CD14-positive monocyte (primary cell): Measurements from ENCODE around the gene MORF4L1. TPM values are rescaled to one million over a fixed set of nuclear protein-coding genes. Genes with fewer than 3 reads are reported as not detected.

Source experiments
- DNase-seq, 3 donors: peaks; one replicate each; pipeline ENCODE4 v3.0.0-alpha.2; 2011 to 2022
- H2AFZ ChIP-seq: 2 replicates; pipeline ENCODE4 v1.6.0; 2012; ENCODE audit warnings: mild to moderate bottlenecking, low read depth, low read length, inconsistent platforms; ENCODE audit not compliant: insufficient read depth, poor library complexity, severe bottlenecking
- H3K27ac ChIP-seq, 2 donors: 1 replicate in 1 of 2; 2 replicates in 1 of 2; pipeline ENCODE4 v1.5.1; 2012 to 2013; ENCODE audit warnings: low read length in 2 of 2, control low read depth in 1 of 2, inconsistent platforms in 1 of 2, low read depth in 1 of 2, mild to moderate bottlenecking in 1 of 2
- H3K27me3 ChIP-seq, 2 donors: one replicate each; pipeline versions ENCODE4 v1.6.0 to v1.6.1; 2011 to 2013; ENCODE audit warnings: low read length in 2 of 2; ENCODE audit not compliant: control insufficient read depth in 2 of 2, insufficient read depth in 2 of 2
- H3K36me3 ChIP-seq, 2 donors: replicated peaks in 1 of 2; 1 replicate in 1 of 2; 2 replicates in 1 of 2; pipeline versions ENCODE4 v1.5.1 to v1.6.1; 2012 to 2013; ENCODE audit warnings: low read length in 2 of 2, control low read depth in 1 of 2, inconsistent platforms in 1 of 2, mild to moderate bottlenecking in 1 of 2; ENCODE audit not compliant: insufficient read depth in 2 of 2, control insufficient read depth in 1 of 2
- H3K4me1 ChIP-seq, 2 donors: 1 replicate in 1 of 2; 2 replicates in 1 of 2; pipeline versions ENCODE4 v1.5.1 to v1.6.1; 2012 to 2013; ENCODE audit warnings: low read length in 2 of 2, control low read depth in 1 of 2, inconsistent platforms in 1 of 2, mild to moderate bottlenecking in 1 of 2, moderate library complexity in 1 of 2; ENCODE audit not compliant: insufficient read depth in 2 of 2, control insufficient read depth in 1 of 2
- H3K4me2 ChIP-seq: replicated peaks from 2 replicates; pipeline ENCODE3; 2012; ENCODE audit warnings: low read length, moderate library complexity, mild to moderate bottlenecking; ENCODE audit not compliant: poor library complexity, severe bottlenecking; ENCODE audit errors: extremely low read depth
- H3K4me3 ChIP-seq, 3 experiments: fragments of 200-600 bp in 1 of 3; sonication (generic) in 1 of 3; replicated peaks in 1 of 3; 1 replicate in 2 of 3; 2 replicates in 1 of 3; pipeline ENCODE4 v1.5.1; 2011 to 2013; ENCODE audit warnings: low read length in 3 of 3, mild to moderate bottlenecking in 3 of 3, control low read depth in 2 of 3, low read depth in 2 of 3, inconsistent platforms in 1 of 3, moderate library complexity in 1 of 3
- H3K79me2 ChIP-seq: 2 replicates; pipeline ENCODE4 v1.6.0; 2012; ENCODE audit warnings: mild to moderate bottlenecking, control low read depth, inconsistent platforms, low read length, moderate library complexity; ENCODE audit not compliant: insufficient read depth
- H3K9ac ChIP-seq: 2 replicates; pipeline ENCODE4 v1.6.0; 2017; ENCODE audit warnings: low read length, mild to moderate bottlenecking; ENCODE audit not compliant: insufficient read depth, poor library complexity, severe bottlenecking
- H3K9me3 ChIP-seq, 2 donors: replicated peaks in 1 of 2; 1 replicate in 1 of 2; 2 replicates in 1 of 2; pipeline versions ENCODE4 v1.5.1 to v1.6.1; 2012 to 2013; ENCODE audit warnings: low read length in 2 of 2, control low read depth in 1 of 2; ENCODE audit not compliant: control insufficient read depth in 1 of 2, insufficient read depth in 1 of 2
- H4K20me1 ChIP-seq: 2 replicates; pipeline ENCODE4 v1.6.0; 2012; ENCODE audit warnings: mild to moderate bottlenecking, low read length, control low read depth, moderate library complexity; ENCODE audit not compliant: insufficient read depth
- H3K27ac Mint-ChIP-seq, 7 donors: one replicate each; pipeline ENCODE4 v1.8.0; 2020; ENCODE audit warnings: mild to moderate bottlenecking in 7 of 7, mixed read lengths in 7 of 7, moderate library complexity in 6 of 7, inconsistent platforms in 2 of 7
- H3K27me3 Mint-ChIP-seq, 3 donors: one replicate each; pipeline ENCODE4 v1.8.0; 2021 to 2022; ENCODE audit warnings: low read depth in 3 of 3, mild to moderate bottlenecking in 3 of 3, mixed read lengths in 3 of 3, moderate library complexity in 3 of 3, inconsistent platforms in 1 of 3
- H3K36me3 Mint-ChIP-seq, 2 donors: one replicate each; pipeline ENCODE4 v1.8.0; 2020; ENCODE audit warnings: mixed read lengths in 2 of 2, inconsistent platforms in 1 of 2, mild to moderate bottlenecking in 1 of 2
- H3K4me1 Mint-ChIP-seq: one replicate; pipeline ENCODE4 v1.8.0; 2020; ENCODE audit warnings: mild to moderate bottlenecking, mixed read lengths
- H3K4me3 Mint-ChIP-seq, 2 donors: one replicate each; pipeline ENCODE4 v1.8.0; 2020; ENCODE audit warnings: mild to moderate bottlenecking in 2 of 2, mixed read lengths in 2 of 2, moderate library complexity in 1 of 2
- H3K9me3 Mint-ChIP-seq, 7 donors: one replicate each; pipeline ENCODE4 v1.8.0; 2020 to 2022; ENCODE audit warnings: mixed read lengths in 7 of 7, mild to moderate bottlenecking in 6 of 7, moderate library complexity in 6 of 7, inconsistent platforms in 2 of 7
- CTCF ChIP-seq: fragments of 200-600 bp; IDR thresholded peaks from one replicate; pipeline ENCODE4 v1.8.0; 2022; ENCODE audit warnings: antibody characterized with exemption, mild to moderate bottlenecking
- WGBS: methylation state at CpG from one replicate; pipeline ENCODE4 v1.1.5; 2013; ENCODE audit warnings: missing lambda C conversion rate; ENCODE audit not compliant: insufficient coverage; 5-methylcytosine and 5-hydroxymethylcytosine counted together
- intact Hi-C, 2 donors: fragments of 100-400 bp; cut with micrococcal nuclease; formaldehyde crosslinking; loops; one replicate each; pipeline versions ENCODE4 v1.15.0 to v1.15.1; 2023
- polyA plus RNA-seq, 3 donors: library from polyadenylated mRNA; depleted of rRNA in 1 of 3; unstranded in 2 of 3; stranded (reverse) in 1 of 3; fragments of 300-500 nt in 2 of 3; fragments of >200 nt in 1 of 3; fragmentation: Illumina TruSeq in 2 of 3; gene quantifications; 1 replicate in 2 of 3; 2 replicates in 1 of 3; pipeline ENCODE4 v1.2.3, GENCODE V29; 2012 to 2021

MORF4L1 gene
- polyA plus RNA-seq, 3 donors = 191 to 242 (median 224) TPM

GRCh38 chr15:78937132-78937739 is 64.5 kb downstream of the MORF4L1 start:
- peaks cover 51 to 80% of the 10 kb centered on the region in 2 donors for H3K36me3 Mint-ChIP-seq
- peak overlapping the region; percentile 77 for H3K4me2 ChIP-seq
- peak overlapping the region; percentile 90 to 98 (median 94) for H3K27ac Mint-ChIP-seq
- H3K27ac ChIP-seq = peak overlapping the region; percentile 93 to 95
- H3K4me3 ChIP-seq = peak overlapping the region; percentile 1 to 68 (median 21)
- intact Hi-C loops = no loop called here
- peak; percentile 32 to 74 (median 62) for DNase-seq
- under 1% methylated on average over 12 of the region's 14 CpGs for WGBS
- H4K20me1 ChIP-seq = peaks cover 15% of the 10 kb centered on the region
- H3K9me3 ChIP-seq = no peaks in the 10 kb centered on the region
- H3K27me3 ChIP-seq = no peaks in the 10 kb centered on the region
- H3K4me3 Mint-ChIP-seq = peak overlapping the region; percentile 65 to 86
- peaks cover 74 to 81% of the 10 kb centered on the region in 2 donors for H3K4me1 ChIP-seq
- H3K79me2 ChIP-seq = peaks cover 69% of the 10 kb centered on the region
- peaks cover 38 to 43% of the 10 kb centered on the region in 2 donors for H3K36me3 ChIP-seq
- peak overlapping the region; percentile 58 for H2AFZ ChIP-seq
- H3K9me3 Mint-ChIP-seq = no peaks in the 10 kb centered on the region
- no peak for TF ChIP-seq CTCF
- peak overlapping the region; percentile 50 for H3K9ac ChIP-seq
- H3K27me3 Mint-ChIP-seq = no peaks in the 10 kb centered on the region
- peaks cover 68% of the 10 kb centered on the region for H3K4me1 Mint-ChIP-seq

DNA sequence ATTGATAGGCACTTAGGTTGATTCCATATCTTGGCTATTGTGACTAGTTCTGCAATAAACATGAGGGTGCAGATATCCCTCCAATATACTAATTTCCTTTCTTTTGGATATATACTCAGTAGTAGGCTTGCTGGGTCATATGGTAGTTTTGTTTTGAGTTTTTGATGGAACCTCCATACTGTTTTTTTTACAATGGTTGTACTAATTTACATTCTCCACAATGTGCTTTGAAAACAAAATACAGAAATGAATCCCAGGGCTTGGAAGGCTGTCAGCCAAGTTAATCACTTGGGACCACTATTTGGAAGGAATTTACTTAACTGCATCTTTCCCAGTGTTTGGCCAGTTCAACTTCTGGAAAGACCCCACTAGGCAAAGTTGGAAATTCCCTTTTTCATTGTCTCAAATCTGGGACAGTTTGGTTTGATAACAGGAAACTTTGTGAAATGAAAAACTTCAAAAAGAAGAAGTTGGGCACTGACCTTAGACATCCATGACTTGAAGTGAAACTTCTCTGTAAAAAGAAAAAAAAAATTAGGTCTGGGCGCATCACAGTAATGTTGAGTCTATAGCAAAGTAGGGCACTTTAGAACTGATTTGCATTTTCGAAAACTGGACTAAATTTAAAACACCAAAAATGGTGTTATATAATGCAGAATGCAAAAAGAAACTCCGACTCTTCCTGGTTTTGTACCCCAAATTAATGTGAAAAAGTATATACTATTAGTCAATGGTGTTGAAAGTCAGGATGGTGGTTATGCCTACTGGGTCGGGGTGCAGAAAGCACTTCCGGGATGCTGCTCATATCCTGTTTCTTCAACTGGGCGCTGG is 66.2 kb downstream of the MORF4L1 start:
- no peak overlapping the region for H2AFZ ChIP-seq
- H3K36me3 ChIP-seq = peaks cover 22 to 27% of the 10 kb centered on the region in 2 donors
- H3K36me3 Mint-ChIP-seq = peaks cover 39 to 63% of the 10 kb centered on the region in 2 donors
- 0% methylated on average over 3 of the region's 6 CpGs for WGBS
- H4K20me1 ChIP-seq = peaks cover 4% of the 10 kb centered on the region
- peak overlapping the region in 2 of 3 experiments; percentile 6 to 68 for H3K4me3 ChIP-seq
- peak; percentile 80 to 92 (median 90) for DNase-seq
- H3K79me2 ChIP-seq = peaks cover 77% of the 10 kb centered on the region
- intact Hi-C loops = no loop called here
- peak overlapping the region; percentile 93 to 95 for H3K27ac ChIP-seq
- no peaks in the 10 kb centered on the region for H3K27me3 ChIP-seq
- H3K9me3 Mint-ChIP-seq = no peaks in the 10 kb centered on the region
- peak overlapping the region; percentile 56 to 67 for H3K4me3 Mint-ChIP-seq
- H3K9me3 ChIP-seq = no peaks in the 10 kb centered on the region
- H3K27me3 Mint-ChIP-seq = no peaks in the 10 kb centered on the region
- peak overlapping the region; percentile 51 for H3K9ac ChIP-seq
- peaks cover 91 to 97% of the 10 kb centered on the region in 2 donors for H3K4me1 ChIP-seq
- peak overlapping the region; percentile 63 for H3K4me2 ChIP-seq
- peaks cover 85% of the 10 kb centered on the region for H3K4me1 Mint-ChIP-seq
- TF ChIP-seq CTCF = no peak
- peak overlapping the region; percentile 90 to 98 (median 94) for H3K27ac Mint-ChIP-seq
